Measurements from ENCODE around the gene SHISA6.

The SHISA6 gene

DNA sequence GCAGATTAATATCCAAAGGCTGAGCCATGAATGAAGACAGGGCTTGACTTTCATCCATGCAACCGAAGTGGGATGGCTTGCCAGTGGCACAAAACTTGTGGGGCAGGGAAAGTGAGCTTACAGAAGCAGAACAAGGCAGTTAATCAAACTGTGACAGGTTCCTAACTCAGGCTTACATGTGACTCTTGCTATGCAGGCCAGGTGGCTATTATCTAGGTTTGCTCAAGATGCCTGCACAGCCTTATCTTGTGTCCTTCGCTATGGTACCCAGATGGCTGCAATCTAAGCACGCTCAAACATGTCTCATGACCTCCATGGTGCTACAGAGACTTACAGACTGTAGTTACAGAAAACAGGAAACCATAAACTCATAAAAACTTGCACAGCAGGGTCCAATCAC is 348.7 kb downstream of the SHISA6 start:
- TF ChIP-seq, protein P1, sequence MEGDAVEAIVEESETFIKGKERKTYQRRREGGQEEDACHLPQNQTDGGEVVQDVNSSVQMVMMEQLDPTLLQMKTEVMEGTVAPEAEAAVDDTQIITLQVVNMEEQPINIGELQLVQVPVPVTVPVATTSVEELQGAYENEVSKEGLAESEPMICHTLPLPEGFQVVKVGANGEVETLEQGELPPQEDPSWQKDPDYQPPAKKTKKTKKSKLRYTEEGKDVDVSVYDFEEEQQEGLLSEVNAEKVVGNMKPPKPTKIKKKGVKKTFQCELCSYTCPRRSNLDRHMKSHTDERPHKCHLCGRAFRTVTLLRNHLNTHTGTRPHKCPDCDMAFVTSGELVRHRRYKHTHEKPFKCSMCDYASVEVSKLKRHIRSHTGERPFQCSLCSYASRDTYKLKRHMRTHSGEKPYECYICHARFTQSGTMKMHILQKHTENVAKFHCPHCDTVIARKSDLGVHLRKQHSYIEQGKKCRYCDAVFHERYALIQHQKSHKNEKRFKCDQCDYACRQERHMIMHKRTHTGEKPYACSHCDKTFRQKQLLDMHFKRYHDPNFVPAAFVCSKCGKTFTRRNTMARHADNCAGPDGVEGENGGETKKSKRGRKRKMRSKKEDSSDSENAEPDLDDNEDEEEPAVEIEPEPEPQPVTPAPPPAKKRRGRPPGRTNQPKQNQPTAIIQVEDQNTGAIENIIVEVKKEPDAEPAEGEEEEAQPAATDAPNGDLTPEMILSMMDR (IDR thresholded peaks at IDR 0.05; ENCODE audit: extremely low read depth, missing control alignments) = no peak
- DNase-seq (ENCODE audit: low spot score) = no peak

DNA sequence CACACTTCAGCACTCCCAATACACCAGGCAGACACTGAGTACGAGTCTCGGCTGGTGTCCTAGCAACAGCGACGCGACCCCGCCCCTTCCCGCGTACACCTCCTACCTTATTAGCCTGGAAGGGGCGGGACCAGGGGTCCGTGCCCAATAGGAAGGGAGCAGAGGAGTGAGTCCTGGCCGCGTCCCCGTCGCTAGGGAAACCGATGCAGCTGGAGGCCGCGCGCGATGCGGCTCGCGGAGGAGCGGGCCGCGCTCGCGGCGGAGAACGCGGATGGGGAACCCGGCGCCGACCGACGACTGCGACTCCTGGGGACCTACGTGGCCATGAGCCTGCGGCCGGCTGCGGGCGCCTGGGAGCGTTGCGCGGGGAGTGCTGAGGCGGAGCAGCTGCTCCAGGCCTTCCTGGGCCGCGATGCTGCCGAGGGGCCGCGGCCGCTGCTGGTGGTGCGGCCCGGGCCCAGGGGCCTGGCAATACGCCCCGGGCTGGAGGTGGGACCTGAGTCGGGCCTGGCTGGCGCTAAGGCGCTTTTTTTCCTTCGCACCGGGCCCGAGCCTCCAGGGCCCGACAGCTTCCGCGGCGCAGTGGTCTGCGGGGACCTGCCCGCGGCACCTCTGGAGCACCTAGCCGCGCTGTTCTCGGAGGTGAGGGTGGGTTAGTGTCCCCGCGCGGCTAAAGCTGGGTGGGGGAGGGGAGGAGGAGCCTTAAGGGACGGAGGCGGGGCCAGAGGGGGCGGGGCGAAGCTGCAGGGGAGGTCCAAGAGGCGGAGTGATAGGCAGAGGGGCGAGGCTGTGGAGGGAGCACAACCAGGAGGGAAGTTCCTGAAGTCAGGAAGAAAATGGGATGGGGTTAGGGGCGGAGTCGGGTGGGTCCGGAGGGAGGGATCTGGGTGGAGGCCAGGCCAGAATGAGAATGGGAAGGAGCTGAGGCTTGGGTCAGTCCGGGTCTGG is 357.5 kb downstream of the SHISA6 start, which contains the start of gene DNAH9:
Gene DNAH9, plus strand, starts transcription at position 197 of the 948 bp plus-strand sequence. Its CDS starts 29 bp downstream, at position 226.
- DNase-seq (ENCODE audit: low spot score) = no peak
- TF ChIP-seq, protein P1 (IDR thresholded peaks at IDR 0.05; ENCODE audit: extremely low read depth, missing control alignments) = no peak

DNA sequence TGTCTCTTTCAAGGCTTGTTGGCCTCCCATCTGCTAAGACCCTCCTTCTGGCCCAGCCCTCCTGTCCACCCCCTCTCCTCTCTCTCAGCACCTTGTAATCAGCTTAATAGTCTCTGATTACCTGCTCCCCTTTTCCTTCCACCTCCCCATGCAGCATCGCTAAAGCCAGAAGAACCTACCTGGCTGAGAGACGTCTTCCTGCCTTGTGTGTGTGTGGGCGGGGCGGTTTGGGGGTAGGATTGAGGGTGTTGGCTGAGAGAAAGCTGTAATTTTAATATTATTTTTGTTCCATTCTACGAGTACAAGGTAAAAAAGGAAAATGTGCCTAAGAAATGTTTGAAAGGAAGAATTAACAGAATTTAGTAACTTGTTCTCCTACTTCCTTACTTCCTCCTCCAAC is 360.6 kb downstream of the SHISA6 start:
- TF ChIP-seq, protein P1 (IDR thresholded peaks at IDR 0.05; ENCODE audit: extremely low read depth, missing control alignments) = no peak
- DNase-seq (ENCODE audit: low spot score) = no peak

DNA sequence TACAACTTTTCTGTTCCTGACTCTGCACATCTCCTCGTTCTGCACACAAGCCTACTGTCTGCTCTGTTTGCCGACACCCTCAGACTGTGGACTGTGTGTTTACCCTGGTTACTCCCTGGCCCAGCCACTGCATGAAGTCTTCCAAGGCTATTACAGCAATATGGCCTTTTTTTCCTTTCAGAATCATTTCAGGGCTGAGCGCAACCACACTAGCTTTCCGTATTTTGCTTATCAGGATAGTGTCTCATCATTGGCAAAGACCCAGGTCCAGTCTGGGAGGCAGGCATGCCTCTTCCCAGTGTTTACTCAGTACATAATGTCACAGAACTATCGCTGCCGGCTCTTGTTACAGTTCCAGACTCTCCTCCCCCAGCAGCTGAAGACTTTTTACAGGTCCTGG is 367.4 kb downstream of the SHISA6 start:
- TF ChIP-seq, protein P1 (IDR thresholded peaks at IDR 0.05; ENCODE audit: extremely low read depth, missing control alignments) = no peak
- DNase-seq (ENCODE audit: low spot score) = no peak

DNA sequence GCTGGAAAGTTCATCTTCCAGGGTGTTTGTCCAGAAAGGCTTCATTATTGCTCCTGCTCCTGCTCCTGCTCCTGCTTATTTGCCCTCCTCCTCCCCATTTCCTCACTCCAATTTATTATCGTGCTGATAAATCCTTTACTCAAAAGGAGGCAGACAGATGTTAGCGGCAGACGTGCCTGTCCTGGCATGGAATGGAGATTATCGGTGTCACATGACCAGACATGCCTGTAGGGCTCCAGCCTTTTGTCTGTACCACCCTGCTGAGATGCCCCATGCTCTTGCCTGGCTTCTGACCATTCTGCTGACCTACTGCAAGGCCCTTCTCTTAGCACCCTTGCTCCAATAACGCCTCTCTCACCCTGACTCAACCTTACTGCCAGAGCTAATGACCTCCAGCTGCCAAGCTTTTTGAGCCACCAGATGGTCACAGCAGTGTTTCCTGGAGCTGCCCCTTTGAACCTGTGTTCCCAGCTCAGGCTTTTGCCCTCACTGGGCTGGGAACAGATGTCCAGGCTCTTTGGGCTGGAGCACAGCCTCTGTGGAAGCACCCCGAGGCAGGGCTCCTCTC is 370.1 kb downstream of the SHISA6 start:
- TF ChIP-seq, protein P1 (IDR thresholded peaks at IDR 0.05; ENCODE audit: extremely low read depth, missing control alignments) = no peak
- no peak for DNase-seq (ENCODE audit: low spot score)

DNA sequence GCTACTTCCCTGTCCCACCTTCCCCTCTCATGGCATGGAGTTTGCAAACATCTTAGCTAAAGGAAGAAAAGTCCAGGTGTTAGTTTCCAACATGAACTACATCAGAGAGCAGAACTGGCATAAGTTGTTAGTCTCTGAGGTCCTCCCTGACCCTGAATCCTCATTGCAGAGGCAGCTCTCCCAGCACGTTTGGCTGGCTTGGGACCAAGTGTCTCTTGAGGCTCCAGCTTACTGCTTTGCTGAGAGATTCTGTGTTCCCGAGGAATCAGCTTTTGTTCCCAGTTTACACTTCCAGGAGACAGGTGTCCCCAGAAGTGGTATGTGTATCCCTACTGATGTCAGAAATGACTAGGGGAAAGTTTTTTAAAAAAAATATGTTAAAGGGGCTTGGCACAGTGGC is 371.9 kb downstream of the SHISA6 start:
- TF ChIP-seq, protein P1 (IDR thresholded peaks at IDR 0.05; ENCODE audit: extremely low read depth, missing control alignments) = no peak
- no peak for DNase-seq (ENCODE audit: low spot score)

All from GM20000 (cell line).